MM.1S (cell line): ENCODE results near the gene BRWD1.

ENCODE experiments used
- DNase-seq: peaks from one replicate; pipeline ENCODE4 v3.0.0-alpha.2; 2015
- H2AFZ ChIP-seq: fragments of 300-600 bp; sonication (generic); 2 replicates; pipeline ENCODE4 v1.6.0; 2016; ENCODE audit warnings: antibody characterized with exemption, low read length
- H3F3A ChIP-seq: fragments of 300-600 bp; sonication (generic); 2 replicates; pipeline ENCODE4 v1.6.1; 2016; ENCODE audit warnings: mild to moderate bottlenecking, antibody characterized with exemption, low read length, moderate library complexity, mixed read lengths; ENCODE audit not compliant: insufficient read depth
- H3K27ac ChIP-seq: fragments of 300-600 bp; sonication (generic); 2 replicates; pipeline ENCODE4 v1.5.1; 2016; ENCODE audit warnings: mild to moderate bottlenecking, low read length
- H3K27me3 ChIP-seq: fragments of 300-600 bp; sonication (generic); replicated peaks from 2 replicates; pipeline ENCODE4 v1.6.0; 2016; ENCODE audit warnings: low read length; ENCODE audit not compliant: insufficient read depth
- H3K36me3 ChIP-seq: fragments of 300-600 bp; sonication (generic); replicated peaks from 2 replicates; pipeline ENCODE4 v1.6.1; 2016; ENCODE audit warnings: mild to moderate bottlenecking, low read length, mixed read lengths; ENCODE audit not compliant: insufficient read depth
- H3K4me1 ChIP-seq: fragments of 300-600 bp; sonication (generic); 2 replicates; pipeline ENCODE4 v1.6.1; 2016; ENCODE audit warnings: low read length, mixed read lengths
- H3K4me2 ChIP-seq: fragments of 300-600 bp; sonication (generic); 2 replicates; pipeline ENCODE4 v1.6.0; 2016; ENCODE audit warnings: low read depth, low read length
- H3K4me3 ChIP-seq: fragments of 300-600 bp; sonication (generic); 2 replicates; pipeline ENCODE4 v1.5.1; 2016; ENCODE audit warnings: low read length, mixed read lengths
- H3K79me2 ChIP-seq: fragments of 300-600 bp; sonication (generic); 2 replicates; pipeline ENCODE4 v1.6.1; 2016; ENCODE audit warnings: mixed run types, low read length, mixed read lengths
- H3K9ac ChIP-seq: fragments of 300-600 bp; sonication (generic); 2 replicates; pipeline ENCODE4 v1.6.1; 2016; ENCODE audit warnings: low read length, mixed read lengths
- H3K9me2 ChIP-seq: fragments of 300-600 bp; sonication (generic); replicated peaks from 2 replicates; pipeline ENCODE4 v1.6.1; 2016; ENCODE audit warnings: mild to moderate bottlenecking, low read length, mixed read lengths; ENCODE audit not compliant: insufficient read depth
- H3K9me3 ChIP-seq: fragments of 300-600 bp; sonication (generic); replicated peaks from 2 replicates; pipeline ENCODE4 v1.6.1; 2016; ENCODE audit warnings: mild to moderate bottlenecking, low read length, mixed read lengths; ENCODE audit not compliant: insufficient read depth
- H4K20me1 ChIP-seq: fragments of 300-600 bp; sonication (generic); 2 replicates; pipeline ENCODE4 v1.6.1; 2016; ENCODE audit warnings: mild to moderate bottlenecking, low read length, moderate library complexity, mixed read lengths; ENCODE audit not compliant: insufficient read depth
- EZH2 ChIP-seq: fragments of 300-600 bp; sonication (generic); optimal IDR thresholded peaks from 2 replicates; pipeline ENCODE3; 2017; ENCODE audit warnings: low read depth, mild to moderate bottlenecking, antibody characterized with exemption, low read length, mixed read lengths
- EZH2phosphoT487 ChIP-seq: fragments of 300-600 bp; sonication (generic); IDR thresholded peaks from 2 replicates; pipeline ENCODE4 v1.6.1; 2018; ENCODE audit warnings: antibody characterized with exemption, low read length
- TF ChIP-seq, protein P1 (sequence below): fragments of 300-600 bp; sonication (generic); IDR thresholded peaks from 2 replicates; pipeline ENCODE4 v1.5.1; 2016; ENCODE audit warnings: antibody characterized with exemption, low read length, mixed read lengths

BRWD1 gene

DNA sequence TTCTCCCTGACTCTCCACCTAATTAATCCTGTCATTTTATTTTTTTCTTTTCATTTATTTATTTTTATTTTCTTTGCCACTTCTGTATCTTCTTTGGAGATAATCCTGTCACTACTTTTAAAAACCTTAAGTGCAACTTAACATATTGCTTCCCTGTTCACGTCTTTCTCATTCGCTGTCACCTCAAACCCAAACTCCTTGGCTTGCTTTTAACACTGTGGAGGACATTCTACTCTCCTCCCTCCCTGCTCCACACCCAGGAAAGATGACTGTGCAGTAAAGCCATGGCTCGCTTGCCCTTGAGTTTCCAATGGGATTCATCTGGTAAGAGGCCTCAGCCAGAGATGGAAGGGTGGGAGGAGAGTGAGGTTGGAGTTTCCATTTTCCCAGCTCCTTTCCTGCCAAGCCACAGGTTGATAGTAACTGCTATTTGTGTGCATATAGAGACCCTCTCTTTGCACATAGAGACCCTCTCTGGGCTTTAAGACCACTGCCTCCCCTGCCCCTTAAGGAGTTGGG, 6.4 kb upstream of the BRWD1 start:
- Histone ChIP-seq H3K9me3 (no peaks in the 10 kb centered on the region), H3K27me3 (no peaks in the 10 kb centered on the region), H3K36me3 (no peaks in the 10 kb centered on the region), H3K4me2 (no peak overlapping the region), H3K4me1 (peaks cover 6% of the 10 kb centered on the region), H3K9me2 (no peaks in the 10 kb centered on the region), H3K27ac (no peak overlapping the region), H3F3A (0 out of 2 replicates have a peak, but pooled peaks cover 6% of the 10 kb centered on the region), H4K20me1 (no peaks in the 10 kb centered on the region), H3K79me2 (no peaks in the 10 kb centered on the region), H3K9ac (no peak overlapping the region), H2AFZ (no peak overlapping the region), H3K4me3 (no peak overlapping the region)
- DNase-seq, result no peak
- TF ChIP-seq EZH2 (no peak), EZH2phosphoT487 (no peak)
- TF ChIP-seq, protein P1, sequence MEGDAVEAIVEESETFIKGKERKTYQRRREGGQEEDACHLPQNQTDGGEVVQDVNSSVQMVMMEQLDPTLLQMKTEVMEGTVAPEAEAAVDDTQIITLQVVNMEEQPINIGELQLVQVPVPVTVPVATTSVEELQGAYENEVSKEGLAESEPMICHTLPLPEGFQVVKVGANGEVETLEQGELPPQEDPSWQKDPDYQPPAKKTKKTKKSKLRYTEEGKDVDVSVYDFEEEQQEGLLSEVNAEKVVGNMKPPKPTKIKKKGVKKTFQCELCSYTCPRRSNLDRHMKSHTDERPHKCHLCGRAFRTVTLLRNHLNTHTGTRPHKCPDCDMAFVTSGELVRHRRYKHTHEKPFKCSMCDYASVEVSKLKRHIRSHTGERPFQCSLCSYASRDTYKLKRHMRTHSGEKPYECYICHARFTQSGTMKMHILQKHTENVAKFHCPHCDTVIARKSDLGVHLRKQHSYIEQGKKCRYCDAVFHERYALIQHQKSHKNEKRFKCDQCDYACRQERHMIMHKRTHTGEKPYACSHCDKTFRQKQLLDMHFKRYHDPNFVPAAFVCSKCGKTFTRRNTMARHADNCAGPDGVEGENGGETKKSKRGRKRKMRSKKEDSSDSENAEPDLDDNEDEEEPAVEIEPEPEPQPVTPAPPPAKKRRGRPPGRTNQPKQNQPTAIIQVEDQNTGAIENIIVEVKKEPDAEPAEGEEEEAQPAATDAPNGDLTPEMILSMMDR, result no peak

DNA sequence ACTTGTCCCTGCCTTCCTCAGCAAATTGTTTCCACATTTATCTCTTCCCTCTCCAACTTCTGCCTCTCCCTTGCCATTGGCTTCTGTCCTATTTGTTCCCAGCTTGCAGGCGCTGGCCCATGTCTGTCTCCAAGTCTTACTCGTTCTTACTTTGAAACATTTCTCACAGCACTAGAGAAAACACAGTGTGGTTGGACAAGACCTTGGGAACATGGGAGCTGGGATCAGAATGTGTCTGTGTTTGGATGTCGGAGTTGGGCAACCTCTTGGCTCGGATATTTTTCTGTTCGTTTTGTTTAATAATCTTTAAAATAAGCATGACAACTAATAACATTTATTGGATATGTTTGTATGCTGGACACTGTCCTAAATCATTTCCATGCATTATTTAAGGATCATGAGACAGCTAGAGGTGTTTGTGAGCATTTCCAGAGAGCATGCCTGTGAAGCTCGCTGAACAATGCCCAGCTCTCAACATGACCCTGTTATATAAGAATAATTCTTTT, 5.9 kb upstream of the BRWD1 start:
- H3K9me3 ChIP-seq, result no peaks in the 10 kb centered on the region
- no peaks in the 10 kb centered on the region for H4K20me1 ChIP-seq
- H3K27me3 ChIP-seq, result no peaks in the 10 kb centered on the region
- H3K9ac ChIP-seq, result no peak overlapping the region
- H3K4me3 ChIP-seq, result no peak overlapping the region
- no peak overlapping the region for H3K27ac ChIP-seq
- H2AFZ ChIP-seq, result no peak overlapping the region
- TF ChIP-seq EZH2 (no peak), EZH2phosphoT487 (no peak)
- TF ChIP-seq, protein P1, result no peak
- 0 out of 2 replicates have a peak, but pooled peaks cover under 1% of the 10 kb centered on the region for H3K79me2 ChIP-seq
- DNase-seq, result no peak
- H3K4me2 ChIP-seq, result no peak overlapping the region
- peaks cover 11% of the 10 kb centered on the region for H3K4me1 ChIP-seq
- no peaks in the 10 kb centered on the region for H3K36me3 ChIP-seq
- peaks cover 10% of the 10 kb centered on the region; the same call in 1 of the 2 replicates for H3F3A ChIP-seq
- H3K9me2 ChIP-seq, result no peaks in the 10 kb centered on the region

DNA sequence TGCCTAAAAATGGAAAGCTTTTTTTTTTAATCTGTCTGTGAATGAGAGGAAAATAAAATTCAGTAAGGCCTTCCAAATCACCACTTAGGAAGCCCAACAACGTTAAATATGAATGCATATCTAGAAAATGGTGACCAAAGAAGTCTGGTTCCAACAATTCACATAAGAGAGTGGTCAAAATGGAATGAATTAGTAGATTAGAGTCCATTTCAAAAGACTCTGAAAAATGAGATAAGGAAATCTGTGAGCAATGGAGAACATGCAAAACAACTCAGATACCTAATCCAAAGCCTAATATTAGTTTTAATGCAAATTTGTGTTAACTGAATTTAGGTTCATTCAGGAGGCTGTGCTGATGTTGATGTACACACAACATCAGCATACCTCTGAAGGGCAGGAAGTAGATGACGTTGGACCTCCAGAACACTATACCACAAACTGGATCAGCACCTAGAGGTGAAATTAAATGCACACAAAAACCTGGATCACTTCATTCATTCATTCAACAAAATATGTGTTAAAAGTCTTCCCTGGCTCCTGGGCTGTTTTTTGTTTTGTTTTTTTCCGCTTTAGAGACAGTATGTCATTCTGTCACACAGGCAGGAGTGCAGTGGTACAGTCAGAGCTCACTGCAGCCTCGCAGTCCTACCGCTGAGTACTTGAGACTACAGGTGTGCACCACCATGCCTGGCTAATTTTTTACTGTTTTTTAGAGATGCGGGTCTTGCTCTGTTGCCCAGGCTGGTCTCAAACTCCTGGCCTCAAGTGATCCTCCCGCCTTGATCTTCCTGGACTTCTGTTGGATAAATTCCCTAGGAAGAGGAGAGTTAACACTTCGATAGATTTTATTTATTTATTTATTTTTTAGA, 4.9 kb upstream of the BRWD1 start:
- no peaks in the 10 kb centered on the region for H3K27me3 ChIP-seq
- H3K9me3 ChIP-seq, result no peaks in the 10 kb centered on the region
- H3K4me2 ChIP-seq, result no peak overlapping the region
- no peaks in the 10 kb centered on the region for H4K20me1 ChIP-seq
- no peaks in the 10 kb centered on the region for H3K9me2 ChIP-seq
- no peak for DNase-seq
- H3K27ac ChIP-seq, result no peak overlapping the region
- no peak overlapping the region for H2AFZ ChIP-seq
- H3K36me3 ChIP-seq, result no peaks in the 10 kb centered on the region
- TF ChIP-seq, protein P1, result no peak
- TF ChIP-seq EZH2 (no peak), EZH2phosphoT487 (no peak)
- peaks cover 12% of the 10 kb centered on the region for H3K4me1 ChIP-seq
- peaks cover 14% of the 10 kb centered on the region; the same call in 1 of the 2 replicates for H3F3A ChIP-seq
- H3K9ac ChIP-seq, result no peak overlapping the region
- 0 out of 2 replicates have a peak, but pooled peaks cover 5% of the 10 kb centered on the region for H3K79me2 ChIP-seq
- no peak overlapping the region for H3K4me3 ChIP-seq
